ENCODE measurements around the gene LDB2.

GRCh38 chr4:16597443-16597842 is 301.0 kb downstream of the LDB2 start:
- TF ChIP-seq CTCF (IDR thresholded peaks at IDR 0.05) (no peak), POLR2A (IDR thresholded peaks at IDR 0.05) (no peak)

Data from heart left ventricle (tissue), 13 donors.